GM12872 (cell line): ENCODE measurements around the gene AMIGO2.

ENCODE experiments used
- CTCF ChIP-seq: IDR thresholded peaks from 3 replicates; pipeline ENCODE4 v1.5.1; 2011; ENCODE audit warnings: low read depth, mild to moderate bottlenecking, low read length, moderate library complexity; ENCODE audit not compliant: insufficient read depth

Gene AMIGO2

GRCh38 chr12:47071241-47071852 lies 8.4 kb downstream of the AMIGO2 start:
- TF ChIP-seq CTCF, result peak; percentile 55; the same call in 2 of the 3 replicates

GRCh38 chr12:47070310-47070709 lies 9.4 kb downstream of the AMIGO2 start:
- TF ChIP-seq CTCF, result no peak

- no peak for TF ChIP-seq CTCF
Observed at GRCh38 chr12:47068539-47068938, 11.2 kb downstream of the AMIGO2 start.

GRCh38 chr12:47067771-47068431 lies 11.9 kb downstream of the AMIGO2 start:
- no peak for TF ChIP-seq CTCF

GRCh38 chr12:47067176-47067575 lies 12.6 kb downstream of the AMIGO2 start:
- TF ChIP-seq CTCF, result no peak

- TF ChIP-seq CTCF, result no peak
Observed at GRCh38 chr12:47066278-47067025, 13.3 kb downstream of the AMIGO2 start.

- TF ChIP-seq CTCF, result no peak
Observed at GRCh38 chr12:47065546-47065945, 14.2 kb downstream of the AMIGO2 start.
